Activated T-cell treated with anti-CD3 and anti-CD28 coated beads for 24 hours (primary cell): ENCODE measurements around the gene LCE1B.

Experiments used
- DNase-seq: peaks from one replicate; pipeline ENCODE4 v3.0.0-alpha.2; 2020; ENCODE audit warnings: low read depth

LCE1B gene

DNA sequence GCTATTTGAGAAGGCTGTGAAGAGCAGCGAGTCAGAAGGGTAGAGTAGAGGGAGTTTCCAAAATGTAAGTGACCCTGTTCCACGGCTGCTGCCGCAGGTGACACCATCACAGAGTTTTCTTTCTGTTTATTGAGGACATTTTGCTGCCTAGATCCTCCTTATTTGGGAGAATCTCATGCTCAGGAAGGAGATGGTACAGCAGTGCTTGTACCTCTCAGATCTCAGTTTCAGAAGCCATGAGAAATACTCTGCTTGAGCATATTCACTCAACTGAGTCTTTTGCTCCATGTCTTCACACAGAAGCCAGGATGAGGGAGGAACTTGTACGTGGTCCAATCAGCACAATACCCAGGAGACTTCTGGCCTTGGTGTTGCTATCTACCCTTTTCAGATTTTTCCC, 49.6 kb downstream of the LCE1B start:
- DNase-seq: no peak
